Liver (tissue), 3 donors: Measurements from ENCODE around the gene SREBF2.

Source experiments
- CTCF ChIP-seq: fragments of 150-350 bp; IDR thresholded peaks from 2 replicates; pipeline ENCODE4 v1.5.1; 2017; ENCODE audit warnings: improper control_type of control experiment, low read depth, low read length; ENCODE audit not compliant: missing input control
- FOXA1 ChIP-seq: IDR thresholded peaks from 2 replicates; pipeline ENCODE4 v1.6.1; 2016; ENCODE audit warnings: antibody characterized with exemption
- HNF4G ChIP-seq: IDR thresholded peaks from 2 replicates; pipeline ENCODE4 v1.6.1; 2016; ENCODE audit warnings: antibody characterized with exemption
- JUND ChIP-seq, 2 donors: IDR thresholded peaks; 2 replicates each; pipeline ENCODE4 v1.6.1; 2016; ENCODE audit warnings: antibody characterized with exemption in 2 of 2
- MAX ChIP-seq: IDR thresholded peaks from 2 replicates; pipeline ENCODE4 v1.6.1; 2016; ENCODE audit warnings: antibody characterized with exemption
- RAD21 ChIP-seq, 2 donors: IDR thresholded peaks; 2 replicates each; pipeline ENCODE4 v1.6.1; 2016; ENCODE audit warnings: antibody characterized with exemption in 2 of 2, mild to moderate bottlenecking in 2 of 2
- YY1 ChIP-seq: IDR thresholded peaks from 2 replicates; pipeline ENCODE4 v1.6.1; 2016; ENCODE audit warnings: antibody characterized with exemption, mild to moderate bottlenecking
- donor health status: healthy.
- donor health status: healthy.

- no peak for TF ChIP-seq CTCF
- TF ChIP-seq JUND (IDR thresholded peaks at IDR 0.05): no peak
- no peak for TF ChIP-seq RAD21 (IDR thresholded peaks at IDR 0.05)
- TF ChIP-seq MAX: no peak
- no peak for TF ChIP-seq YY1
- TF ChIP-seq FOXA1: no peak
- TF ChIP-seq HNF4G: no peak
Measured at GRCh38 chr22:41880653-41881052, 47.7 kb downstream of the SREBF2 start.
